Measurements from ENCODE around the gene SLC5A11. TPM values are rescaled to one million over a fixed set of nuclear protein-coding genes. Genes with fewer than 3 reads are reported as not detected.
"Not testable (repeated sequence)": the region's sequence is repeated elsewhere in the genome, so short reads cannot be mapped to it uniquely, and the experiment has no call there.

Gene SLC5A11
- polyA plus RNA-seq, 1 donor: 0.10 TPM

- no peak for DNase-seq
These were observed 7.8 kb upstream of the SLC5A11 start for GRCh38 chr16:24837969-24838368.

- DNase-seq: no peak
These were observed 7.1 kb upstream of the SLC5A11 start for GRCh38 chr16:24838554-24839266.

GRCh38 chr16:24839347-24839972 lies 6.3 kb upstream of the SLC5A11 start:
- no peak for DNase-seq

GRCh38 chr16:24841291-24841690 lies 4.5 kb upstream of the SLC5A11 start:
- no peak for DNase-seq

- DNase-seq: no peak
These were observed 1.4 kb upstream of the SLC5A11 start for GRCh38 chr16:24844101-24845030.

- DNase-seq: not testable (repeated sequence)
These were observed 765 bp upstream of the SLC5A11 start for GRCh38 chr16:24845031-24845365.

GRCh38 chr16:24846548-24847357 lies 990 bp downstream of the SLC5A11 start:
- no peak for DNase-seq

GRCh38 chr16:24847358-24847664 lies 1.5 kb downstream of the SLC5A11 start:
- no peak for DNase-seq

GRCh38 chr16:24848065-24848464 lies 2.3 kb downstream of the SLC5A11 start:
- no peak for DNase-seq

GRCh38 chr16:24849641-24850040 lies 3.9 kb downstream of the SLC5A11 start:
- DNase-seq: no peak

GRCh38 chr16:24850289-24850938 lies 4.7 kb downstream of the SLC5A11 start:
- no peak for DNase-seq

- DNase-seq: no peak
These were observed 5.9 kb downstream of the SLC5A11 start for GRCh38 chr16:24851700-24852099.

GRCh38 chr16:24852281-24852721 lies 6.5 kb downstream of the SLC5A11 start:
- no peak for DNase-seq

- DNase-seq: no peak
These were observed 7.5 kb downstream of the SLC5A11 start for GRCh38 chr16:24853169-24853824.

- no peak for DNase-seq
These were observed 8.1 kb downstream of the SLC5A11 start for GRCh38 chr16:24853830-24854229.

GRCh38 chr16:24854607-24855171 lies 8.9 kb downstream of the SLC5A11 start:
- DNase-seq: no peak

GRCh38 chr16:24855678-24856077 lies 9.9 kb downstream of the SLC5A11 start:
- DNase-seq: no peak

- not testable (repeated sequence) for DNase-seq
These were observed 11.1 kb downstream of the SLC5A11 start for GRCh38 chr16:24856871-24857270.

GRCh38 chr16:24858219-24859041 lies 12.7 kb downstream of the SLC5A11 start:
- peak; percentile 51 for DNase-seq

GRCh38 chr16:24861461-24861860 lies 15.7 kb downstream of the SLC5A11 start:
- DNase-seq: no peak

All from hindlimb muscle (tissue), 1 donor.